K562 (cell line): Measurements from ENCODE around the gene THAP11. TPM values are rescaled to one million over a fixed set of nuclear protein-coding genes. Genes with fewer than 3 reads are reported as not detected.

Source experiments
- ADNP ChIP-seq: fragments of 200-800 bp; sonication (Bioruptor generic); IDR thresholded peaks from 2 replicates; pipeline ENCODE4 v1.6.1; 2016; ENCODE audit warnings: missing genetic modification characterization, missing compliant biosample characterization
- ASH1L ChIP-seq: fragments of 450-650 bp; IDR thresholded peaks from 2 replicates; pipeline ENCODE4 v1.6.1; 2018; ENCODE audit warnings: borderline replicate concordance, mild to moderate bottlenecking, low read depth; ENCODE audit not compliant: partially characterized antibody
- FOS ChIP-seq: IDR thresholded peaks from 3 replicates; pipeline ENCODE4 v1.6.1; 2011; ENCODE audit not compliant: insufficient read length; ENCODE audit errors: extremely low read depth
- FOSL1 ChIP-seq: fragments of 200-800 bp; sonication (Bioruptor generic); conservative IDR thresholded peaks from 2 replicates; pipeline ENCODE4 v1.6.1; 2016; ENCODE audit warnings: missing genetic modification characterization, missing compliant biosample characterization
- FOXJ2 ChIP-seq: fragments of 200-800 bp; sonication (Bioruptor generic); IDR thresholded peaks from 2 replicates; pipeline ENCODE4 v1.6.1; 2016; ENCODE audit warnings: missing genetic modification characterization, missing compliant biosample characterization
- HMG20A ChIP-seq: fragments of 450-650 bp; formaldehyde crosslinking; conservative IDR thresholded peaks from 2 replicates; pipeline ENCODE4 v1.4.0; 2020; ENCODE audit warnings: mild to moderate bottlenecking, mixed read lengths
- MCM5 ChIP-seq: fragments of 450-650 bp; IDR thresholded peaks from 2 replicates; pipeline ENCODE4 v1.6.1; 2016; ENCODE audit warnings: low read depth
- NR1H2 ChIP-seq: sonication (generic); formaldehyde crosslinking; IDR thresholded peaks from 2 replicates; pipeline ENCODE4 v1.4.0; 2020; ENCODE audit warnings: mild to moderate bottlenecking, missing genetic modification reagents
- POU5F1 ChIP-seq: fragments of 150-350 bp; IDR thresholded peaks from 2 replicates; pipeline ENCODE4 v1.6.1; 2014; ENCODE audit warnings: borderline replicate concordance, low read length, low read depth, mild to moderate bottlenecking; ENCODE audit not compliant: partially characterized antibody
- RFX5 ChIP-seq: IDR thresholded peaks from 2 replicates; pipeline ENCODE4 v1.6.1; 2011; ENCODE audit warnings: low read depth, mild to moderate bottlenecking, improper control_type of control experiment, low read length
- SIX5 ChIP-seq, 2 experiments: IDR thresholded peaks; 2 replicates each; pipeline ENCODE4 v1.6.1; 2011; ENCODE audit warnings: low read length in 2 of 2, borderline replicate concordance in 1 of 2, low read depth in 1 of 2, mild to moderate bottlenecking in 1 of 2, moderate library complexity in 1 of 2; ENCODE audit not compliant: insufficient read depth in 1 of 2
- XRCC4 ChIP-seq: IDR thresholded peaks from one replicate; pipeline ENCODE4 v1.6.1; 2011; ENCODE audit not compliant: insufficient read depth, insufficient read length; ENCODE audit errors: extremely low read depth
- ZFP30 ChIP-seq: fragments of 250-450 bp; sonication (Bioruptor Pico); IDR thresholded peaks from 2 replicates; pipeline ENCODE4 v1.8.0; 2022; ENCODE audit warnings: moderate library complexity, mild to moderate bottlenecking, inconsistent platforms, borderline replicate concordance
- ZNF24 ChIP-seq: fragments of 450-650 bp; IDR thresholded peaks from 2 replicates; pipeline ENCODE4 v1.6.1; 2016
- ZNF445 ChIP-seq: fragments of 250-450 bp; sonication (Bioruptor Pico); IDR thresholded peaks from 2 replicates; pipeline ENCODE4 v1.4.0; 2020; ENCODE audit warnings: low read depth, mild to moderate bottlenecking, moderate library complexity
- ZNF764 ChIP-seq: fragments of 250-450 bp; sonication (Bioruptor Pico); IDR thresholded peaks from 2 replicates; pipeline ENCODE4 v1.4.0; 2020; ENCODE audit warnings: low read depth, mild to moderate bottlenecking, moderate library complexity
- ZNF766 ChIP-seq: fragments of 200-800 bp; sonication (Bioruptor generic); conservative IDR thresholded peaks from 2 replicates; pipeline ENCODE4 v1.6.1; 2016; ENCODE audit warnings: missing genetic modification characterization, missing compliant biosample characterization
- polyA plus RNA-seq, 8 experiments: library from polyadenylated mRNA; depleted of rRNA in 4 of 8; stranded (reverse) in 5 of 8; unstranded in 3 of 8; fragments of >200 nt; fragmentation: Nextera tagmentation in 2 of 8; fragmentation: Illumina TruSeq in 1 of 8; extraction: Ambion mirVana in 2 of 8; extraction: Trizol in 1 of 8; gene quantifications; 2 replicates each; pipeline versions ENCODE4 v1.2.1 to v1.2.3, GENCODE V29; 2011 to 2014; ENCODE audit warnings: inconsistent platforms in 1 of 8, missing spikeins in 1 of 8
- total RNA-seq, 7 experiments: library from RNA; depleted of rRNA in 6 of 7; stranded (reverse); fragments of >200 nt in 6 of 7; fragmentation: Illumina TruSeq in 2 of 7; extraction: Trizol in 2 of 7; gene quantifications; 2 replicates each; pipeline versions ENCODE4 v1.2.1 to v1.2.3, GENCODE V29; 2011 to 2021; ENCODE audit warnings: low replicate concordance in 1 of 7
- TF ChIP-seq, protein P1 (sequence below): sonication (generic); formaldehyde crosslinking; IDR thresholded peaks from 2 replicates; pipeline ENCODE4 v1.8.1; 2023; ENCODE audit warnings: mild to moderate bottlenecking, missing genetic modification reagents
- TF ChIP-seq, protein P2 (sequence below): fragments of 450-650 bp; conservative IDR thresholded peaks from 2 replicates; pipeline ENCODE4 v1.6.1; 2016; ENCODE audit warnings: missing genetic modification characterization, low read depth, mild to moderate bottlenecking, missing compliant biosample characterization, moderate library complexity
- TF ChIP-seq, protein P3 (sequence below): sonication (generic); formaldehyde crosslinking; IDR thresholded peaks from 2 replicates; pipeline ENCODE4 v1.8.1; 2023; ENCODE audit warnings: mild to moderate bottlenecking, missing genetic modification reagents
- TF ChIP-seq, protein P4 (sequence below): sonication (generic); formaldehyde crosslinking; IDR thresholded peaks from 2 replicates; pipeline ENCODE4 v1.8.0; 2022; ENCODE audit warnings: missing genetic modification reagents, mild to moderate bottlenecking, borderline replicate concordance

Gene THAP11
- total and polyA plus RNA-seq, 9 of the 15 experiments (the other 6 are each of a cell fraction or from before 2014, with no cell fraction given), result 2.4 to 31.6 (median 21.4) TPM

DNA sequence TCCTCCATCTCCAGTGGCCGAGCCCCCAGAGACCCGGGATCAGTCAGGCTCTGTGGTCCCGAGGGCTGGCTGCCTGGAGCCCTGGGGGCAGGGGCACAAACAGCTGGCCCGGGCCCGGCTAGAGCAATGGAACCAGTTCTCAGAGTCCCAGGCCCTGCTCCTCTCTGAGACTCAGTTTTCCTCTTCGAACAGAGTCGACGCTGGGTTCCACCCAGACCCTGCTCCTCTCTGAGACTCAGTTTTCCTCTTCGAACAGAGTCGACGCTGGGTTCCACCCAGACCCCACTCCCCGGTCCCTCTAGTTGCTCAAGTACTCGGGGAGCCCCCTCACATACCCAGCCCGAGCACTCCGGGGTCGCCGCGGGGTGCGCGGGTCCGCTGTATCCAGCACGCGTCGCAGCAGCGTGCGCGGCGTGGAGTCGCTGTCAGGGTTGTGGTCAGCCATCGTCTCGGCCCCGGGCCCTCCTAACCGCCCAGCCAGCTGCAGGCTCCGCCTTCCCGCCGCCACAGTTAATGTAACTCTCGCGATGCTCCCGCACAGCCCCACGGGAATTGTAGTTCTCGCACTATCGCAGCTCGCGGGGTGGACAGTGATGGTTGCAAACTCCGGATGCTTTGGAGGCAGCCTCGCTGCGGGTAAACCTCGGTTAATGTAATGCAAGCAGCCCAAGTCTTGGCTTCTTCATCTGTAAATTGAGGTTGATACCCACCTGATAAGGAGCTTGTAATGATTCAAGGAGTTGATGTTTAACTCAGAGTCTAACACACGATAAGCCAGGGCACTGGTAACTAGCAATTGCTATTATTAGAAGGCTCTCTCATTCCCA lies 8.5 kb upstream of the THAP11 start (continued):
- no peak for TF ChIP-seq ASH1L
- TF ChIP-seq, protein P1, sequence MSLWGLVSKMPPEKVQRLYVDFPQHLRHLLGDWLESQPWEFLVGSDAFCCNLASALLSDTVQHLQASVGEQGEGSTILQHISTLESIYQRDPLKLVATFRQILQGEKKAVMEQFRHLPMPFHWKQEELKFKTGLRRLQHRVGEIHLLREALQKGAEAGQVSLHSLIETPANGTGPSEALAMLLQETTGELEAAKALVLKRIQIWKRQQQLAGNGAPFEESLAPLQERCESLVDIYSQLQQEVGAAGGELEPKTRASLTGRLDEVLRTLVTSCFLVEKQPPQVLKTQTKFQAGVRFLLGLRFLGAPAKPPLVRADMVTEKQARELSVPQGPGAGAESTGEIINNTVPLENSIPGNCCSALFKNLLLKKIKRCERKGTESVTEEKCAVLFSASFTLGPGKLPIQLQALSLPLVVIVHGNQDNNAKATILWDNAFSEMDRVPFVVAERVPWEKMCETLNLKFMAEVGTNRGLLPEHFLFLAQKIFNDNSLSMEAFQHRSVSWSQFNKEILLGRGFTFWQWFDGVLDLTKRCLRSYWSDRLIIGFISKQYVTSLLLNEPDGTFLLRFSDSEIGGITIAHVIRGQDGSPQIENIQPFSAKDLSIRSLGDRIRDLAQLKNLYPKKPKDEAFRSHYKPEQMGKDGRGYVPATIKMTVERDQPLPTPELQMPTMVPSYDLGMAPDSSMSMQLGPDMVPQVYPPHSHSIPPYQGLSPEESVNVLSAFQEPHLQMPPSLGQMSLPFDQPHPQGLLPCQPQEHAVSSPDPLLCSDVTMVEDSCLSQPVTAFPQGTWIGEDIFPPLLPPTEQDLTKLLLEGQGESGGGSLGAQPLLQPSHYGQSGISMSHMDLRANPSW (CRISPR knock-in tag), result no peak
- no peak for TF ChIP-seq XRCC4
- TF ChIP-seq SIX5 (IDR thresholded peaks at IDR 0.05; ENCODE audit: borderline replicate concordance in 1 of 2, insufficient read depth in 1 of 2, low read depth in 1 of 2, low read length in 2 of 2), result peak; percentile 93 to 95
- TF ChIP-seq, protein P2, sequence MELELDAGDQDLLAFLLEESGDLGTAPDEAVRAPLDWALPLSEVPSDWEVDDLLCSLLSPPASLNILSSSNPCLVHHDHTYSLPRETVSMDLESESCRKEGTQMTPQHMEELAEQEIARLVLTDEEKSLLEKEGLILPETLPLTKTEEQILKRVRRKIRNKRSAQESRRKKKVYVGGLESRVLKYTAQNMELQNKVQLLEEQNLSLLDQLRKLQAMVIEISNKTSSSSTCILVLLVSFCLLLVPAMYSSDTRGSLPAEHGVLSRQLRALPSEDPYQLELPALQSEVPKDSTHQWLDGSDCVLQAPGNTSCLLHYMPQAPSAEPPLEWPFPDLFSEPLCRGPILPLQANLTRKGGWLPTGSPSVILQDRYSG (tag), result no peak
- TF ChIP-seq ZNF766, result 0 out of 2 replicates have a peak, but pooled peaks have one; percentile 51
- TF ChIP-seq MCM5, result no peak
- TF ChIP-seq FOS, result no peak
- no peak for TF ChIP-seq FOSL1 (tag)
- TF ChIP-seq, protein P3, sequence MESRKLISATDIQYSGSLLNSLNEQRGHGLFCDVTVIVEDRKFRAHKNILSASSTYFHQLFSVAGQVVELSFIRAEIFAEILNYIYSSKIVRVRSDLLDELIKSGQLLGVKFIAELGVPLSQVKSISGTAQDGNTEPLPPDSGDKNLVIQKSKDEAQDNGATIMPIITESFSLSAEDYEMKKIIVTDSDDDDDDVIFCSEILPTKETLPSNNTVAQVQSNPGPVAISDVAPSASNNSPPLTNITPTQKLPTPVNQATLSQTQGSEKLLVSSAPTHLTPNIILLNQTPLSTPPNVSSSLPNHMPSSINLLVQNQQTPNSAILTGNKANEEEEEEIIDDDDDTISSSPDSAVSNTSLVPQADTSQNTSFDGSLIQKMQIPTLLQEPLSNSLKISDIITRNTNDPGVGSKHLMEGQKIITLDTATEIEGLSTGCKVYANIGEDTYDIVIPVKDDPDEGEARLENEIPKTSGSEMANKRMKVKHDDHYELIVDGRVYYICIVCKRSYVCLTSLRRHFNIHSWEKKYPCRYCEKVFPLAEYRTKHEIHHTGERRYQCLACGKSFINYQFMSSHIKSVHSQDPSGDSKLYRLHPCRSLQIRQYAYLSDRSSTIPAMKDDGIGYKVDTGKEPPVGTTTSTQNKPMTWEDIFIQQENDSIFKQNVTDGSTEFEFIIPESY (CRISPR knock-in tag), result no peak; the same call in 1 of the 2 replicates
- TF ChIP-seq ZNF24, result no peak
- no peak for TF ChIP-seq ZNF445 (CRISPR knock-in tag)
- TF ChIP-seq ADNP (tag), result no peak
- peak; percentile 59 for TF ChIP-seq POU5F1
- no peak for TF ChIP-seq HMG20A (CRISPR knock-in tag)
- no peak for TF ChIP-seq ZNF764 (CRISPR knock-in tag)
- 0 out of 2 replicates have a peak, but pooled peaks have one; percentile 38 for TF ChIP-seq NR1H2 (CRISPR knock-in tag)
- TF ChIP-seq, protein P4, sequence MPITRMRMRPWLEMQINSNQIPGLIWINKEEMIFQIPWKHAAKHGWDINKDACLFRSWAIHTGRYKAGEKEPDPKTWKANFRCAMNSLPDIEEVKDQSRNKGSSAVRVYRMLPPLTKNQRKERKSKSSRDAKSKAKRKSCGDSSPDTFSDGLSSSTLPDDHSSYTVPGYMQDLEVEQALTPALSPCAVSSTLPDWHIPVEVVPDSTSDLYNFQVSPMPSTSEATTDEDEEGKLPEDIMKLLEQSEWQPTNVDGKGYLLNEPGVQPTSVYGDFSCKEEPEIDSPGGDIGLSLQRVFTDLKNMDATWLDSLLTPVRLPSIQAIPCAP (CRISPR knock-in tag), result peak; percentile 54; the same call in 1 of the 2 replicates
- TF ChIP-seq RFX5, result no peak
- no peak for TF ChIP-seq FOXJ2 (tag)
- no peak for TF ChIP-seq ZFP30 (CRISPR knock-in tag)
